Putamen (tissue), 1 donor: ENCODE measurements around the gene MCF2L.

Experiments used
- DNase-seq: peaks from one replicate; pipeline ENCODE4 v3.0.0-alpha.2; 2016; ENCODE audit warnings: low spot score

MCF2L gene

DNA sequence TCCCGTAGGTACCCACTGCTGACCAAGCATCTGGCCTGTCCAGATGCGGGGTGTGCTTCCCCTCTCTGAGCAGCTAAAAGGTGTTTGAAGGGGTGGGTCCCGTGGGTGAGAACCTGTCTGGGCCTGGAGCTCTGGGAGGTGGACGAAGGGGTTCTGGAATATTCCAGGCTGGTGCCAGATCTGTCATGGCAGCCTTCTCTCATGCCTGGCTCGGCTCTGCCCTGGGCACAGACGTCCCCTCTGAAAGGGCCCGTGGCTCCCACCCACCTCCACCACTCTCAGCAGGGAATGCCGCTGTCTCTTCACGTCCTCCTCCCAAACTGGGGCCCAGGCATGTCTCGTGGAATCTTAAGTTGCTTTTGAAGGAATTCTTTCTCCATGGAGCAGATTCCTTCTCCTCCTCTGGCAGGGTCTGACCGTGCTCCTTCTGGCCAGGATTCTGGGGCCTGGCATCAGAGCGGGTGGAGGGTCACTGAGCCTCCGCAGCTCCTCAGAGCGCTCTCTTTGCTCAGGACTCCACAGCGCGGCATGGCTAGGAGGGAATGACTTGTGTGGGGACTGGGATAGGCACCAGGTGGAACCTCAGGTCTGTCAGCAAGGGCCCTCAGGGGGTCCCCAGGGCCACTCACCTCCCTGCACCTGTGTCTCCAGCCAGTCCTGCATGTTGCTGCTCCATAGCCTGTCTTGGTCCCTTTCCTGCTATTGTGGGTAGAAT, 5.9 kb upstream of the MCF2L start:
- no peak for DNase-seq

DNA sequence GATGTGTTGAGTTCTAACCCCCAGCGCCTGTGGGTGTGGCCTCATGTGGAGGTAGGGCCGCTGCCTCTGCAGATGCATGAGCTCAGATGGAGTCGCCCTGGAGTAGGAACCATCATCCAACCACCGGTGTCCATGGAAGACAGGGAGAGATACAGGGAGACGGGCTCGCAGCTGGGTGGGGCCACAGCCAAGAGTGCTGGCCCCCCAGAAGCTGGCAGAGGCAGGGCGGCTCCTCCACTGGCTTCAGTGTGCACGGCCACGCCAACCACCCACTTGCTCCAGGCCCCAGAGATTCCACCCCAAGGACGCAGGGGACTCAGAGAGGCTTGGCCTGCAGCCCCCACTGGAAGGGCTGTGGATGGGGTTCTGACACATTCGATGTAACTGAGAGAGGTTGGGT, 5.4 kb upstream of the MCF2L start:
- DNase-seq = no peak

DNA sequence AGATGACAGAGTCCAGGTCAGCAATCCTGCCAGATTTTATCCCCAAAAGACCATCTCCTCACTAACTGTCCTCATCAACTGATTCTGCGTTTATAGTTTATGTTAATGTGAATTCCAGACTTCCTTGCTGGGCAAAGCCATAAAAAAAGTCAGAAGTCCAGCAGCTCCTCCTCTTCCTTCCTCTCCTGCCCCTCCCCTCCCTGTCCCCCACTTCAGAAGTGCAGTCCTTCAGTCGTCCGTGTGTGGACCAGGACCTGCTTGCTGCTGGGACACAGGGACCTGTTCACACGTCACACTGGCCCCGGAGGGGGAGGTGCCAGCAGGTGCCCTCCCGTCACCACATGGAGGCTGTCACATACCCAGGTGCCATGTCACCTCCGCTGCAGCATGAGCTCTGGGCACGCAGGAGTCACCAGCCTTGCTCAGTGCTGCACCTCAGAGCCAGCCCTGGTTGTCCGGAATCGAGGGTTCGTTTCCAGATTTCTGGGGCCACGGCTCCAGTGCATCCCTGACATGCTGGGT, 4.0 kb upstream of the MCF2L start:
- DNase-seq = no peak

DNA sequence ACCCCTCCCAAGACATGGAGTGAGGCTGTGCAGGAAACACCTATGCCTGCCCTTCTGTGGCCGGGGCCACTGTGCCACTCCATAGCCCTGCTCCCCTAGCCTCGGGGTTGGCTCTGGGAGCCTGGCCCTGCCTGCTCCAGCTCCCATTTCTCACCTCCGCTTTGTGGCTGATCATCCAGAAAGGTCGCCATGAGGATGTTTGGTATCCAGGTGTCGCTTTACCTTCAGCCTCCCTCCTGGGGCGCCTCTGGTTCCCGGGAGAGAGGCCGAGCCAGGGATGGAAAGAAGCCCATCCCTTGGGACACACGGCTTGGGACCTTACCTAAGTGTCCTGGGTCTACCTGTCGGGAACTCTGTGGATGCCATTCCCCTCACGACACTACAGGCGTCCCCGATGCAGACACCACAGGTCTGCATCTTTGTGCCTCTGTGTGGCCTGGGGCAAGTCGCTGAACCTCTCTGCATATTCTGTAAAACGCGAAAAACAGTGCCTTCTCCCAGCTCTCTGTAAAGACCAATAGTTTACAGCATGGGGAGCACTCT, 3.4 kb upstream of the MCF2L start:
- no peak for DNase-seq

DNA sequence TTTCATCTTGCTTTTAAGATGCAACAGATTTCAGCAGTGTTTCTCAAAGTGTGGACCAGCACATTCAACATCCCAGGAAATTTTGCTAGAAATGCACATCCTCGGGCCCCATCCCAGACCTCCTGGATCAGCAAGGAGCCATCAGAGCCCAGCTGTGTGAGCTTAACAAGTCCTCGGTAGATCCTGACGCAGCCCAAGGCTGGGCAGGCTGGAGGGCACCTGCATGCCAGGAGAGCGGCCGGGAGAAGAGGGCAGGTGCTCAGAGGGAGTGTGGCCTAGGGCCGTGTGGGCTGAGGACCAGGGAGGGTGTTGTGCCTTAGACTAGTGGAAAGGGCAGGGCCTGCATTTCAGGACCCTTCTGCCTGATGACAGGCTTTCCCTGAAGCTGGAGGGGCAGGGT, 2.2 kb upstream of the MCF2L start:
- no peak for DNase-seq

DNA sequence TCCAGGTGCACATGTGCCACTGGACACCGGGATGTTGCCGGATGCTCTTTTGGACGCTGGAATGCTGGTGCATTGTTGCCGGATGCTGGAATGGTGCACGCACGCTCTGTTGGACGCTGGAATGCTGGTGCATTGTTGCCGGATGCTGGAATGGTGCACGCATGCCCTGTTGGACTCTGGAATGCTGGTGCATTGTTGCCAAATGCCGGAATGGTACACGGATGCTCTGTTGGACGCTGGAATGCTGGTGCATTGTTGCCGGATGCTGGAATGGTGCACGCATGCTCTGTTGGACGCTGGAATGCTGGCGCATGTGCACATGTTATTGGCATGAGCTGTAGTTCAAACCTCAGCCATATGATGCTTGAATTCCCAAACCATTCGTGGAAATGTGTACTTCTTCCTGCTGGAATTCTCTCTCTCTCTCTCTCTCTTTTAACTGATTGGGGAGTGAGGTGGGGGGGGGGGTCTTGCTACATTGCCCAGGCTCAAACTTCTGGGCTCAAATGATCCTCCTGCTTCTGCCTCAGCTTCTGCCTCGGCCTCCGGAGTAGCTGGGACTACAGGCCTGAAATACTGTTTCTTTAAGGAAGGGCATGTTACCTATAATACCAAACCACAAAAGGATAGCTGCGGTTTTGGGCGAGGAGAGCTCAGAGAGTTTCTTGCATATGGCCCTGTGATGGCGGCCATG, 1.2 kb upstream of the MCF2L start:
- DNase-seq = no peak

DNA sequence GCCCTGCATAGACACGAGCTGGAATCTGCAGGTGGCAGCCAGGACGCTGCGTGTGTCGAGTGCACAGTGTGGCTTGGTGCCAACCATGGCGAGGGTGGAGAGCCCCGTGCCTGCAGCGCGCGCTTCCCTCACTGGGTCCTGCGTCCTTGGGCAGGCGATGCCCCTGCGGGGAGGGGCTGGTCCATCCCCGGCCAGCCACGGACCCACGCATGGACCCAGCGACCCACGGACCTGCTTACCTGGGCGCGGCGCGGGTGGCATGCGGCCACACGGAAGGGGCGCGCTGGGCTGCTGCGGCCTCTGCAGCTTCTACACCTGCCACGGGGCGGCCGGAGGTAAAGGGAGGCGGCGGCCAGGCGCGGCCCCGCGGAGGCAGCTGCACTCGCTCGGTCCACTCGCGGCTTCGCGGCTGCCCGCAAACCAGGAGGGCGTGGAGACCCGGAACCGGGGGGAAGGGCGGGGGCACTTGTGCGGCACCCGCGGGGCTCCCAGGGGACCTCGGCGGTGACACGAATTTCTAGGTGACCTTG, 569 bp upstream of the MCF2L start:
- DNase-seq = no peak

DNA sequence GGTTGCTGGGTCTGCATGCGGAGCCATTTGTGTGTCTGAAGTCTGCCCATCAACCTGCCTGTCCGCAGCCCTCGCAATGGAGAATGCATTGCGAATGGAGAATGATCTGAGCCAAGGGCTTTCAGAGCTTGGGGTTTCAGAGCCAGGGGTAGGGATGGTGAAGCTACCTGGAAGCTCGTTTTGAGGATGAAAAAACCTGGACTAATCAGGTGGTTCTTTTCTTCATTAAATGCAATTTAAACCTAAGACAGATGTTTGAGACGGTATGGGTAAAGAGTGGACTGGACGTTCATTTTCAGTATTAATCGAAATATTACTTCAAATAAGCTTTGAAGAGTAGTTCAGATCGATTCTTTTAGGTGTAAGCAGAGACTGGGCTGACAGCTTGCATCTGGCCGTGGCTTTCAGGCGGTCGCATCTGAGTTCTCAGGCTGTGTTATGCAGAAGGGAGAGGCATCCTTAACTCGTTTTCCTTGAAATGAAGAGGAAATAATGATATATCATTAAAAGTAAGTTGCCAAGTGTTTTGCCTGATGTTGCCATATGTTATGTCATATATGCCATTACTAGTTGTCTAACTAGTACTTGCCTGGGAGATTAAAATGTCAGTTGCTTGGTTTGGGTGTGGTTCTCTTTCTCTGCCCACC, 801 bp downstream of the MCF2L start:
- DNase-seq = no peak

DNA sequence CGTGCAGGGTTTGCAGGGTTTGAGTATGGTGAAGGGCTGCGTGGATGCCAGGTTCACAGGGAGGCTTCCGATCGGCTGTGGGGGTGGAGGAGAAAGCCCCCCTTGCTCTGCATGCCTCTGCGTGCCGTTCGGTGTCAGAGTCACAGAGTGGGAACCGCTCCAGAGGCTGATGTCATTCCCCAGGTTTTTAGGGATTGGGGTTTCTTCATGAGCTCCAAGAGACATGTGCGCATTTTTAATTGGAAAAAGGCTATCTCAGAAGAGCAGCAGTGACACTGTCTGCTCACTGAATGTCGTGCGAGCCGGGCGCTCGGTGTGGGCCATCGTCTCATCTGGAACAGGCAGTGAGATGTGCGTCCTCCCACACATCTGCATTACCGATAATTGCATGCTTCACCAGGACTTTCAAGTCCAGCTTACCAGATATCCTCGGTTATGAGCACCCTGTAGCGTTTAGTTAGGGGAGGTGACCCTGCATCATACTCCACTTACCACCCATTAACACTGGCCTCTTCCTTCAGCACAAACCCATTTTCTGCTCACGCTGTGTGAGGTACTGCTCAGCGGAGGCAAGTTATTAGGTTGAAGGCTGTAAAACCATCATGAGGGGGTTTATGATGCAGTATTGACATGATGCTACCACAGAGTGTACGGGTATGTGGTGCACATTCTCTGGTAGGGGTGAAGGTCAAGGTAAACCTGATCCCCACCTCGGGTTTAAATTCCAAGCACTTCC, 1.7 kb downstream of the MCF2L start:
- peak; percentile 43 for DNase-seq

DNA sequence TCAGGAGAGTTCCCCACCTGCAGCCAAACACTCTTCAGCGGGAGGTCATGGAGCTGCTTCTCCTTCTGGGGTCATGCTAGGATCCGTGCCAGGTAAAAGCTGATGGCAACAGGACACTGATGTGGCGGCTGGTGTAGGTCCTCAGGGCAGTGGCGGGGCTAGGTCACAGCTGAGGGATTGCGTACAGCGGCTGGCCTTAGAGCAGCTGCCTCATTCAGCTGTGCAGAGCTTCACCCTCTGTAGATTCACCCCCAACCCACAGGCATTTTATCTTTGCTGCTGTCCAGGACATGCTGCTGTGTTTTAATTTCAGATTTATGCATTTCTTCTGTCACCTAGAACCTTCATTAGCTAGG, 2.3 kb downstream of the MCF2L start:
- DNase-seq = no peak

DNA sequence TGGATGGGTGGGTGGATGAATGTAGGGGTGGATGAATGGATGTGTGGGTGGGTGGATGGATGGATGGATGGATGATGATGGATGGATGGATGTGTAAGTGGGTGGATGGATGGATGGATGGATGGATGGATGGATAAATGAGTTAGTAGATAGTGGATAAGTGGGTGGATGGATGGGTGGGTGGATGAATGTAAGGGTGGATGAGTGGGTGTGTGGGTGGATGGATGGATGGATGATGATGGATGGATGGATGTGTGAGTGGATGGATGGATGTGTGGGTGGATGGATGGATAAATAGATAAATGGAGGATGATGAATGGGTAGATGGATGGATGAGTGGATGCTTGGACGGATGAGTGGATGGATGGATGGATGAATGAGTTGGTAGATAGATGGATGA, 3.2 kb downstream of the MCF2L start:
- no peak for DNase-seq

DNA sequence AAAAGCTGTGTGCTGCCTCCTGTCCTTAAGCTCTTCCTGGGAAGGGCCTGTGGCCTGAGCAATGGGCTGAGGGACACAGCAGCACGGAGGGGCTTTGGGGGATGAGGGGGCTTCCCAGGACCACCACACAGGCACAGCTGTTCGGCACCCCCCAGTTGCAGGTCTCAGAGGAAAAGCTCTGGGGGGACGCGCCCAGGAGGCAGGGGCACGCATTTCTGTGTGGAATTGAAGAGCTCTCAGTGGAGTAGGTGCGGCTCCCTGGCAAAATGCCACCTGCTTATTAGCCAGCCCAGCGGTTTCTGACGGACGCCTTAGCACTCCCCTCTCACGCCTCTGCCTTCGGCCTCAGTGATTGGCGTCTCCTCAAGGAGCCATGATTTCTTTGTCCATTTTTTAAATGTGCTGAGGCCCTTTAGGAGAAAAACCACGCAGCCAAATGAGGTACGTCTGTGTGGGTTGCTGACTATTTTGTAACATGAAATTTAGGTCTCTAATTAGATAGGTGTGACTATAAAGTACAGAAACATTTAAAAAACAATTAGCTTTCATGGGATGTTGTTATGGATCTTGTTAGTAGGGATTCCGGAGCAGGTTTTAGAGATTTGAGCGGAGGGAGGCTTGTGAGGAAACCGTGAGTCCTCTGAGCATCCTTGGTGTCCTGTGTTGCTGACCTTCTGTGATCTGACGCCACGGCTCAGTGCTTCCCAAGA, 4.0 kb downstream of the MCF2L start:
- DNase-seq = no peak

DNA sequence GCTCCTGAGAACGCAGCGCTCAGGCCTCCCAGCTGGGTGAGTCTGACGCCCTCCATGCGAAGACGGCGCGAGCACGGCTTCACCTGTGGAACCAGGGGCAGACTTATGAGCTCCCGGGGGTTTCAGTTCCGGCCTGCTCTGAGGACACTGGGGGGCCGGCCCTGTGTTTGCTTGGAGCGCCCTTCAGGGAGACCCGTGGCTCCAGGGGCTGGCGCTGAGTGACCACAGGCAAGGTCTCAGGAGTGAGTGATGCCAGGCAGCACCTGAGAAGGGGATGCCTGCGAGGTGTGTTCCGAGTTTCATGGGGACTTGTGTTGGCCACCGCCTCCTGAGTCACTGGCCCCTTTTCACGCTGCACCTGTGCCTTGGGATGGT, 4.5 kb downstream of the MCF2L start:
- DNase-seq = no peak

DNA sequence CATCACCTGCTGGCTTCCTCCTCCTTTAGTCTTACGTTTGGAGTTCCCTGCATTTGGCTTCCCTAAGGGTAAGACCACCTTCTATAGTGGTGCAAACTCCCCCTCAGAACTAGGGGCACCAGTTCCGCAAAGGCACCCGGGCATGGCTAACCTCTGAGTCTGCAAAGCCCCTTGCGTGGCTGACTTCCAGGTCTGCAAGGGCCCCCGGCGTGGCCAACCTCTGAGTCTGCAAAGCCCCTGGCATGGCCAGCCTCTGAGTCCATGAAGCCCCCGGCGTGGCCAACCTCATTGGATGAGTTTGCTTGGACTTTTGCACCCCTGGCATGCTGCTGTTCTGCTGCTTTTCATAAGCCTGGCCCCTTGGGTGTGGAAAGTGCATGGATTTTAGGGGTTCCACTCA, 5.1 kb downstream of the MCF2L start:
- DNase-seq = no peak

DNA sequence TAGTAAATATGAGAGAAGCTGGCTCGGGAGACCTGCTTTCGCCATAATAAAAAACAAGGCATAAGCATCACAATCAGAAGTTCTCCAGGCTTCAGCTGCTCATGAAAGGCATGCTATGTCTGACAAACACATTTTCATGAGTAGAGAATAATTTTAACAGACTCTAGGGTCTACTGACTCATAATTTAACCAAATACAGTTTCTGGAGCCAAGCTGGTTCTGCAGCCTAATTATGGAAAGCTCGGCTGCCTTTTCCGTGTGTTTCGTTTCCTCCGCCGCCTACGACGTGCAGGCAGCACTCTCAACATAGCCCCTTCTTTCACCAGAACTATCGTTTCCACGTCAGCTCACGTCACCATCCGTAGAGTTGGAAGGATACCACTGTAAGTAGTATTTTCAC, 5.7 kb downstream of the MCF2L start:
- no peak for DNase-seq

DNA sequence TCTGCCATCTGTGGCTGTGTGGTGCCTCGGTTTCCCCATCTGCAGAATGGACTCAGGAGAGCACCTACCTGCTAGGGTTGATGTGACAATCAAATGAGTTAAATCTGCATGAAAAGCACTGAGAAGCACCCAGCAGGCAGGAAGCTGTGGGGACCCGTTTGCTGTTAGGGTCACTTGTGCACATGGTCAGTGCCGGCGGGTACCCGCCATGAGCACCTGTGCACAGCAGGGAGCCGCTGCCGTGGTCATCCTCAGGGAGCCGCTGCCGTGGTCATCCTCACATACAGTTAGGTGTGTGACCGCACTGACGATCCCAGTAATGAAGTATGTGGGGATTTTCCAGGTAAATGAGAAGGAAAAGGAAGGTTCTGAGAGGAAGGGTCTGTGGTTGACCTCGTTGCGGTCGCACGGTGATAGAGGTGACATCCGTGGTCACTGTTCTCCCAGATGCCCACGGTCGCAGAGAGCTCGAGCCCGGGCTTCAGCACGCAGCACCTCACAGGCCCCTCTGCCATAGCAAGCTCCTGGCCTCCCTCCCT, 6.5 kb downstream of the MCF2L start:
- no peak for DNase-seq

DNA sequence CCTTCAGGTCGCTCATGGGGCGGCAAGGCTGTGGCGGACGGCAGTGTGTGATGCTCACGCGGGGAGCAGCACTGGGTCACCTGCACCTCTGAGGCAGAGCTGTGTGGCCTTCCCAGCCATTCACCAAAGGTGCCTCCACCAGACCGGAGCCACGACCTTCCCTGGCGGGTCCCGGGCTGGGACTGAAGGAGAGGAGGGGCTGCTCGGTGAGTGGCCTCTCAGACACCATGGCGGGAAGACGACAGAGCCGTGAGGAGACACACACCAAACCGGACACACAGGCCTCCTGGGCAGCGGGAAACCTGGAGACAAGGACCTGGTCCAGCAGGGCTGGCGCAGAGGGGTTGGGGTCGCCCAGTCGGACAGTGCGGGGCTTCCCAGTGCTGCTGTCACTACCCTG, 7.5 kb downstream of the MCF2L start:
- DNase-seq = no peak

DNA sequence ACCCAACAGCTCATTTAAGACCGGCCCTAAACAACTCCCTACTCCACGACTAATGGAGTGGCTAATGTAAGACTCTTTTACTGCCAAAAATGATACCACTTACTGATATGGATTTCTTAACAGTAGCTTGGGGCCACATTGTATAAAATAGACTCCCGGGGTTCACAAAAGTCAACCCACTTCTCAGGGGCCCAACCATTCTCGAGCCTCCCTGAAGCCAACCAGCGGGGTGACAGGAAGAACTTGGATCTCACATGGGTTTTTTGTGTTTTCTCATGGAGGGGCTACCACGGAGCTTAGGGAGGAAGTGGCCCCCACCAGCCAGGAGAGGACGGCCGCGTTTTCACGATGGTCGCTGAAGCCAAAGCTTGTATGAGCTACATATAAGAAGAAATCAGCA, 8.1 kb downstream of the MCF2L start:
- DNase-seq = no peak

DNA sequence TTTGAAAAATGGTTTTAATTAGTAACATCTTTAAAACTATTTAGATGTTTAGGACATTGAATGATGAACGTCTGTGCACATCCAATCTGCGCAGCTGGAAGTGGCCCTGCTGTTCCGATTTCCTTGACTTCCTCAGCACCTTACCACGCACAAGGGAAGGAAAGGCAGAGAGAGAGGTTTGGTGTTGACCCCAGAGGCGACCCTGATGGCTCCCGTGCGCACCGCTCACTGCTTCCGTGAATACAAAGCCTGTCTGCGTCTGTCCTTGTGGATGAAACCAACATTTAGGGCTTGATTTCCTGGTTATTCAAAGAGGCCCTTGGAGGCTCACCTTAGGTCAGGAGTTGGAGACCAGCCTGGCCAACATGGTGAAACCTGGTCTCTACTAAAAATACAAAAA, 8.5 kb downstream of the MCF2L start:
- DNase-seq = no peak

DNA sequence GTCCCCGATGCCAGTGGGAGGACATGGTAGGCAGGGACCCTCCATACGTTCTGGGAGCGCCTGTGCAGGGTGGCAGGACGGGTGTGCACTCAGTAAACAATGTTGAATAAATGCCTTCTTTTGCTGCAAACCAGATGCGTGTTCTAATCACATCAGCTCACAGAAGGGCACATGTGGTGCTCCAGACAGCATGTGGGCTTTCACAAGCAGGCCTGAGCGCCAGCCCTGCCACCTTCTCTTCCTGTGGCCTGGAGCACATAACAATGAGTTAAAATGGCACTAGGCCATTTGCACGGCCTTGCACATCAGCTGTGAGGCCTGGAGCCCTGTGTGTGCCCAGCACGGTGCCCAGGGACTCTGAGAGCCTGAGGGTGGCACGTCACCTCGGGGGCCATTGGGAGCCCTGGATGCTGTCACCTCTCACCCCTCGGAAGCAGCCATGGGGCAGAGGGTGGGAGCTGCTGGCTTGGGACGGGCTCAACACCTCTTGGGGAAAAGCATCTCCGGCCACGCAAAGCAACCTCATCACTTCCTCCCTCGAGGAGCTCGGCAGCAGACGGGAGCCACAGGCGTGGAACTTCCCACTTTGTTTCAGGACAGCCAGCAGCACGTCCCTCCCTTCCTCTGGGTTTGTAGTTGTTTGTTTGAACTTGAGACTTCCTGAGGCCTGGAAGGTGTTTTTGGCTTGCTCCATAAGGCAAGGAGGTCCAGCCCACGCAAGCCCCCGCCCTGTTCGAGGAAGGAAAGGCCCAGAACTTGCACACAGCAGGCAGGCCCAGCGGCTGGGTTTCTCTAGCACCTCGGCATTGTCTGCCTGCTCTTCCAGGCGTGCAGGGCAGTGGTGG, 9.8 kb downstream of the MCF2L start:
- no peak for DNase-seq
